ENCODE results near the gene FAM228B. TPM values are rescaled to one million over a fixed set of nuclear protein-coding genes. Genes with fewer than 3 reads are reported as not detected.

FAM228B gene
- total and polyA plus RNA-seq, 9 of the 15 experiments (the other 6 are each of a cell fraction or from before 2014, with no cell fraction given): 1.1 to 3.7 (median 2.6) TPM

DNA sequence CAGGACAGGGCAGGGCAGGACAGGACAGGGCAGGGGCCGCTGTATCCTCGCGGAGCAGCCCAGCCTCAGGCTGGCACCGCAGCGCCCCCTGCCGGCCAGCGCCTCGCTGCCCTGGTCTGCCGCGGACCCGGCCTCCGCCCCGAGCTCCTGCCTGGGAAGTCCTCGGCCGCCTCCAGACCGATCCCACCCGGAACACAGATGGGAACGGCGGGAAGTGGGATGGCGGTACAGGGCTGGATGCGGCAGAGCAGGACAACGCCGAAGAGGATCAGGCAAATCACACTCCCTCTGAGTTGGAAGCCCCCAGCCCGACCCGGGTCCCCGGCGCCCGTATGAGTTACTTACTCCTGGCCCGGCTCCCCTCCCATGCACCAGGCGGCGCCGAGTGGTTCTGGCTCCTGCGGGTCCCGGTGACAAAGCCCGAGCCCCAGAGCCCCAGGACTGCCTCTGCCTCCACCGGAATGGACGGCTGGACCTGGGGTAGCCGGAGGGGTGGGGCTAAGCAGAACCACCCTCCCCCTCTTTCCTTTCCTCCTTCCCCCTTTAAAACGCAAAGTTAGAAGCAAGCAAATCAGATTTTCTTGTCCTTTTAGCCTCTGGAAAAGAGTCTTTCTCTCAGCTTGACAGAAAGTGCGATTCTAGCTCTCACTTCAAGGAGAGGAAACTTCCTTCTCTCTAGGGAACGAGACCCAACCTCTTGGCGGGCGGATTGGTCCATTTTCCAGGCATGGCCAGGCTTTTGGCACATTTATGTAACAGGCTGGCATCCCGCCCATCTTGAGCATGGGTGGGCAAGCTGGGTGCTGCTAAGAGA, 38.7 kb upstream of the FAM228B start, which contains the start of gene TP53I3 (continued):
- TF ChIP-seq, protein P1, sequence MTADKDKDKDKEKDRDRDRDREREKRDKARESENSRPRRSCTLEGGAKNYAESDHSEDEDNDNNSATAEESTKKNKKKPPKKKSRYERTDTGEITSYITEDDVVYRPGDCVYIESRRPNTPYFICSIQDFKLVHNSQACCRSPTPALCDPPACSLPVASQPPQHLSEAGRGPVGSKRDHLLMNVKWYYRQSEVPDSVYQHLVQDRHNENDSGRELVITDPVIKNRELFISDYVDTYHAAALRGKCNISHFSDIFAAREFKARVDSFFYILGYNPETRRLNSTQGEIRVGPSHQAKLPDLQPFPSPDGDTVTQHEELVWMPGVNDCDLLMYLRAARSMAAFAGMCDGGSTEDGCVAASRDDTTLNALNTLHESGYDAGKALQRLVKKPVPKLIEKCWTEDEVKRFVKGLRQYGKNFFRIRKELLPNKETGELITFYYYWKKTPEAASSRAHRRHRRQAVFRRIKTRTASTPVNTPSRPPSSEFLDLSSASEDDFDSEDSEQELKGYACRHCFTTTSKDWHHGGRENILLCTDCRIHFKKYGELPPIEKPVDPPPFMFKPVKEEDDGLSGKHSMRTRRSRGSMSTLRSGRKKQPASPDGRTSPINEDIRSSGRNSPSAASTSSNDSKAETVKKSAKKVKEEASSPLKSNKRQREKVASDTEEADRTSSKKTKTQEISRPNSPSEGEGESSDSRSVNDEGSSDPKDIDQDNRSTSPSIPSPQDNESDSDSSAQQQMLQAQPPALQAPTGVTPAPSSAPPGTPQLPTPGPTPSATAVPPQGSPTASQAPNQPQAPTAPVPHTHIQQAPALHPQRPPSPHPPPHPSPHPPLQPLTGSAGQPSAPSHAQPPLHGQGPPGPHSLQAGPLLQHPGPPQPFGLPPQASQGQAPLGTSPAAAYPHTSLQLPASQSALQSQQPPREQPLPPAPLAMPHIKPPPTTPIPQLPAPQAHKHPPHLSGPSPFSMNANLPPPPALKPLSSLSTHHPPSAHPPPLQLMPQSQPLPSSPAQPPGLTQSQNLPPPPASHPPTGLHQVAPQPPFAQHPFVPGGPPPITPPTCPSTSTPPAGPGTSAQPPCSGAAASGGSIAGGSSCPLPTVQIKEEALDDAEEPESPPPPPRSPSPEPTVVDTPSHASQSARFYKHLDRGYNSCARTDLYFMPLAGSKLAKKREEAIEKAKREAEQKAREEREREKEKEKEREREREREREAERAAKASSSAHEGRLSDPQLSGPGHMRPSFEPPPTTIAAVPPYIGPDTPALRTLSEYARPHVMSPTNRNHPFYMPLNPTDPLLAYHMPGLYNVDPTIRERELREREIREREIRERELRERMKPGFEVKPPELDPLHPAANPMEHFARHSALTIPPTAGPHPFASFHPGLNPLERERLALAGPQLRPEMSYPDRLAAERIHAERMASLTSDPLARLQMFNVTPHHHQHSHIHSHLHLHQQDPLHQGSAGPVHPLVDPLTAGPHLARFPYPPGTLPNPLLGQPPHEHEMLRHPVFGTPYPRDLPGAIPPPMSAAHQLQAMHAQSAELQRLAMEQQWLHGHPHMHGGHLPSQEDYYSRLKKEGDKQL (CRISPR knock-in tag; IDR thresholded peaks at IDR 0.05; ENCODE audit: borderline replicate concordance): no peak; the same call in 1 of the 2 replicates
- TF ChIP-seq ZNF140 (CRISPR knock-in tag; IDR thresholded peaks at IDR 0.05) (no peak), FOXA3 (CRISPR knock-in tag; conservative IDR thresholded peaks at IDR 0.05 in 1 of 2, IDR thresholded peaks at IDR 0.05 in 1 of 2) (peak in 1 of 2 experiments; percentile 80; a peak in 1 of 4 replicates), SMAD2 (IDR thresholded peaks at IDR 0.05; ENCODE audit: low read depth, low read length) (no peak), ZNF121 (CRISPR knock-in tag; conservative IDR thresholded peaks at IDR 0.05) (no peak), MEF2D (tag; conservative IDR thresholded peaks at IDR 0.05; ENCODE audit: low read depth) (no peak), CHCHD3 (CRISPR knock-in tag; IDR thresholded peaks at IDR 0.05) (no peak), ZNF717 (CRISPR knock-in tag; IDR thresholded peaks at IDR 0.05) (no peak), TCFL5 (CRISPR knock-in tag; conservative IDR thresholded peaks at IDR 0.05) (no peak), JUND (IDR thresholded peaks at IDR 0.05; ENCODE audit: borderline replicate concordance, low read depth, low read length) (peak; percentile 23; the same call in 1 of the 2 replicates), JUND (tag; IDR thresholded peaks at IDR 0.05; ENCODE audit: borderline replicate concordance, low read depth, low read length) (no peak), ARNT (IDR thresholded peaks at IDR 0.05) (no peak; a peak in 1 of 4 replicates), TFAM (CRISPR knock-in tag; conservative IDR thresholded peaks at IDR 0.05) (no peak), HOXB6 (CRISPR knock-in tag; IDR thresholded peaks at IDR 0.05; ENCODE audit: borderline replicate concordance) (no peak), ESRRB (CRISPR knock-in tag; IDR thresholded peaks at IDR 0.05; ENCODE audit: borderline replicate concordance) (no peak), CBX5 (IDR thresholded peaks at IDR 0.05; ENCODE audit: borderline replicate concordance, low read depth) (no peak)
- TF ChIP-seq, protein P2, sequence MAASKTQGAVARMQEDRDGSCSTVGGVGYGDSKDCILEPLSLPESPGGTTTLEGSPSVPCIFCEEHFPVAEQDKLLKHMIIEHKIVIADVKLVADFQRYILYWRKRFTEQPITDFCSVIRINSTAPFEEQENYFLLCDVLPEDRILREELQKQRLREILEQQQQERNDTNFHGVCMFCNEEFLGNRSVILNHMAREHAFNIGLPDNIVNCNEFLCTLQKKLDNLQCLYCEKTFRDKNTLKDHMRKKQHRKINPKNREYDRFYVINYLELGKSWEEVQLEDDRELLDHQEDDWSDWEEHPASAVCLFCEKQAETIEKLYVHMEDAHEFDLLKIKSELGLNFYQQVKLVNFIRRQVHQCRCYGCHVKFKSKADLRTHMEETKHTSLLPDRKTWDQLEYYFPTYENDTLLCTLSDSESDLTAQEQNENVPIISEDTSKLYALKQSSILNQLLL (CRISPR knock-in tag; IDR thresholded peaks at IDR 0.05; ENCODE audit: borderline replicate concordance): no peak
- TF ChIP-seq, protein P3, sequence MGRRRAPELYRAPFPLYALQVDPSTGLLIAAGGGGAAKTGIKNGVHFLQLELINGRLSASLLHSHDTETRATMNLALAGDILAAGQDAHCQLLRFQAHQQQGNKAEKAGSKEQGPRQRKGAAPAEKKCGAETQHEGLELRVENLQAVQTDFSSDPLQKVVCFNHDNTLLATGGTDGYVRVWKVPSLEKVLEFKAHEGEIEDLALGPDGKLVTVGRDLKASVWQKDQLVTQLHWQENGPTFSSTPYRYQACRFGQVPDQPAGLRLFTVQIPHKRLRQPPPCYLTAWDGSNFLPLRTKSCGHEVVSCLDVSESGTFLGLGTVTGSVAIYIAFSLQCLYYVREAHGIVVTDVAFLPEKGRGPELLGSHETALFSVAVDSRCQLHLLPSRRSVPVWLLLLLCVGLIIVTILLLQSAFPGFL (CRISPR knock-in tag; IDR thresholded peaks at IDR 0.05): 0 out of 2 replicates have a peak, but pooled peaks have one; percentile 24
- TF ChIP-seq, protein P4, sequence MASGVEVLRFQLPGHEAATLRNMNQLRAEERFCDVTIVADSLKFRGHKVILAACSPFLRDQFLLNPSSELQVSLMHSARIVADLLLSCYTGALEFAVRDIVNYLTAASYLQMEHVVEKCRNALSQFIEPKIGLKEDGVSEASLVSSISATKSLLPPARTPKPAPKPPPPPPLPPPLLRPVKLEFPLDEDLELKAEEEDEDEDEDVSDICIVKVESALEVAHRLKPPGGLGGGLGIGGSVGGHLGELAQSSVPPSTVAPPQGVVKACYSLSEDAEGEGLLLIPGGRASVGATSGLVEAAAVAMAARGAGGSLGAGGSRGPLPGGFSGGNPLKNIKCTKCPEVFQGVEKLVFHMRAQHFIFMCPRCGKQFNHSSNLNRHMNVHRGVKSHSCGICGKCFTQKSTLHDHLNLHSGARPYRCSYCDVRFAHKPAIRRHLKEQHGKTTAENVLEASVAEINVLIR (CRISPR knock-in tag; IDR thresholded peaks at IDR 0.05): no peak
